Adrenal gland (tissue), 5 donors: ENCODE results near the gene SURF4.

Experiments
- CTCF ChIP-seq, 6 experiments: fragments of 450-650 bp in 4 of 6; fragments of 200-600 bp in 2 of 6; sonication (generic) in 1 of 6; IDR thresholded peaks; 1 replicate in 5 of 6; 2 replicates in 1 of 6; pipeline versions ENCODE4 v1.5.1 to v1.8.0; 2016 to 2021; ENCODE audit warnings: antibody characterized with exemption in 6 of 6, mild to moderate bottlenecking in 2 of 6, moderate library complexity in 1 of 6
- POLR2A ChIP-seq, 2 donors: fragments of 450-650 bp; IDR thresholded peaks; one replicate each; pipeline ENCODE4 v1.6.1; 2017; ENCODE audit warnings: antibody characterized with exemption in 2 of 2, mild to moderate bottlenecking in 2 of 2, moderate library complexity in 1 of 2
- donor health status: DM: no; HTN: no; CAD: no.

- TF ChIP-seq CTCF (IDR thresholded peaks at IDR 0.05) (no peak), POLR2A (IDR thresholded peaks at IDR 0.05) (no peak)
These were observed 26.8 kb upstream of the SURF4 start for GRCh38 chr9:133402689-133403088.
